Measurements from ENCODE around the gene DBNDD2.

The DBNDD2 gene

GRCh38 chr20:45415822-45416637 lies 7.9 kb downstream of the DBNDD2 start, which contains the start of gene PIGT:
Gene PIGT, plus strand, starts transcription at chr20:45416141. Its CDS starts 16 bp downstream, at chr20:45416157.
- POLR2A ChIA-PET: interaction anchor here (0.6 to 2.5 kb wide), 12 partner anchors 9 to 115 kb away, joined by 3 to 22 read pairs (median 5); partner anchors contain the start of genes SDC4 and SYS1
- Histone ChIP-seq H3K27ac (ENCODE audit: extremely low read depth, low read depth, low read length) (no peak within 1 kb of the TSS; the same call in 1 of the 2 replicates), H3K4me1 (ENCODE audit: control insufficient read depth, insufficient read depth, low read length) (no peaks in the 10 kb centered on the region; the same call in 1 of the 2 replicates), H3K9me3 (ENCODE audit: control insufficient read depth, insufficient read depth, low read depth, low read length) (no peaks in the 10 kb centered on the region), H3K4me3 (ENCODE audit: low read depth, low read length) (peak within 1 kb of the TSS; percentile 95), H3K36me3 (ENCODE audit: control insufficient read depth in 2 of 2, insufficient read depth in 1 of 2, low read length in 2 of 2) (peaks cover 0 to 35% of the 10 kb centered on the region in 2 experiments; a peak in 2 of 3 replicates)
- CTCF ChIA-PET: interaction anchor here (0.5 to 2.1 kb wide), 7 partner anchors 8 to 354 kb away, joined by 3 to 12 read pairs (median 4); partner anchors contain the start of gene DBNDD2
- no peak for TF ChIP-seq ZNF248 (tag by site-specific recombination; IDR thresholded peaks at IDR 0.05)
- no peak for TF ChIP-seq MZF1 (tag by site-specific recombination; IDR thresholded peaks at IDR 0.05; ENCODE audit: borderline replicate concordance)
- TF ChIP-seq ZNF174 (tag by site-specific recombination; IDR thresholded peaks at IDR 0.05): no peak
- TF ChIP-seq ZNF660 (tag by site-specific recombination; IDR thresholded peaks at IDR 0.05): no peak
- no peak for TF ChIP-seq ZNF530 (tag by site-specific recombination; IDR thresholded peaks at IDR 0.05; ENCODE audit: low read depth)
- no peak for TF ChIP-seq ZNF776 (tag by site-specific recombination; IDR thresholded peaks at IDR 0.05; ENCODE audit: borderline replicate concordance)
- no peak for TF ChIP-seq ZNF324 (tag by site-specific recombination; IDR thresholded peaks at IDR 0.05)
- TF ChIP-seq ZNF354C (tag by site-specific recombination; IDR thresholded peaks at IDR 0.05; ENCODE audit: borderline replicate concordance, low read depth): no peak
- no peak for TF ChIP-seq BCL11A (tag by site-specific recombination; IDR thresholded peaks at IDR 0.05; ENCODE audit: low read depth)
- no peak for TF ChIP-seq ZNF211 (tag by site-specific recombination; IDR thresholded peaks at IDR 0.05; ENCODE audit: low read depth)
- peak; percentile 74 for TF ChIP-seq SP7 (tag by site-specific recombination; IDR thresholded peaks at IDR 0.05)
- TF ChIP-seq ZNF664 (tag by site-specific recombination; IDR thresholded peaks at IDR 0.05): no peak
- no peak for TF ChIP-seq TRIM28 (IDR thresholded peaks at IDR 0.05; ENCODE audit: borderline replicate concordance, low read length)
- TF ChIP-seq KLF7 (tag by site-specific recombination; IDR thresholded peaks at IDR 0.05; ENCODE audit: borderline replicate concordance): no peak
- TF ChIP-seq ZNF580 (tag by site-specific recombination; IDR thresholded peaks at IDR 0.05): no peak
- no peak for TF ChIP-seq ZNF146 (tag by site-specific recombination; IDR thresholded peaks at IDR 0.05)
- no peak for TF ChIP-seq KLF1 (tag by site-specific recombination; IDR thresholded peaks at IDR 0.05)
- TF ChIP-seq ZBTB48 (tag by site-specific recombination; IDR thresholded peaks at IDR 0.05): no peak
- TF ChIP-seq ZNF292 (tag by site-specific recombination; IDR thresholded peaks at IDR 0.05; ENCODE audit: borderline replicate concordance, low read depth): no peak
- TF ChIP-seq ZNF449 (tag by site-specific recombination; IDR thresholded peaks at IDR 0.05): no peak
- TF ChIP-seq ZNF391 (tag by site-specific recombination; IDR thresholded peaks at IDR 0.05; ENCODE audit: borderline replicate concordance, low read depth): peak; percentile 48; the same call in 1 of the 2 replicates
- TF ChIP-seq ZNF837 (tag by site-specific recombination; IDR thresholded peaks at IDR 0.05): no peak
- TF ChIP-seq PRDM6 (tag by site-specific recombination; IDR thresholded peaks at IDR 0.05): no peak
- peak; percentile 75; the same call in 1 of the 2 replicates for TF ChIP-seq ZBTB20 (tag by site-specific recombination; IDR thresholded peaks at IDR 0.05)
- TF ChIP-seq ZNF692 (tag by site-specific recombination; IDR thresholded peaks at IDR 0.05): peak; percentile 53; the same call in 1 of the 2 replicates
- no peak for TF ChIP-seq ZNF2 (tag by site-specific recombination; IDR thresholded peaks at IDR 0.05)
- TF ChIP-seq ZFHX2 (tag by site-specific recombination; conservative IDR thresholded peaks at IDR 0.05): peak; percentile 60
- TF ChIP-seq HOXD13 (CRISPR knock-in tag; IDR thresholded peaks at IDR 0.05; ENCODE audit: borderline replicate concordance): peak; percentile 99
- no peak for TF ChIP-seq ZSCAN5A (tag by site-specific recombination; IDR thresholded peaks at IDR 0.05)

Data from HEK293 (cell line).